HUES64 (cell line): Measurements from ENCODE around the gene AGER.
"Not testable (repeated sequence)": the region's sequence is repeated elsewhere in the genome, so short reads cannot be mapped to it uniquely, and the experiment has no call there.

Source experiments
- H3K27ac ChIP-seq: 2 replicates; pipeline ENCODE4 v1.7.0; 2013; ENCODE audit warnings: low read depth, low read length, inconsistent platforms
- H3K27me3 ChIP-seq: 2 replicates; pipeline ENCODE4 v1.6.1; 2013; ENCODE audit warnings: mild to moderate bottlenecking, low read length; ENCODE audit not compliant: insufficient read depth
- H3K36me3 ChIP-seq: 2 replicates; pipeline ENCODE4 v1.6.1; 2013; ENCODE audit warnings: mild to moderate bottlenecking, low read length; ENCODE audit not compliant: insufficient read depth
- H3K4me1 ChIP-seq: 2 replicates; pipeline ENCODE4 v1.6.1; 2013; ENCODE audit warnings: mild to moderate bottlenecking, low read length, moderate library complexity; ENCODE audit not compliant: insufficient read depth
- H3K4me3 ChIP-seq: 2 replicates; pipeline ENCODE4 v1.5.1; 2013; ENCODE audit warnings: mild to moderate bottlenecking, low read length, moderate library complexity
- H3K9ac ChIP-seq: 2 replicates; pipeline ENCODE4 v1.6.1; 2013; ENCODE audit warnings: mild to moderate bottlenecking, low read depth, low read length
- H3K9me3 ChIP-seq: 2 replicates; pipeline ENCODE4 v1.6.1; 2013; ENCODE audit warnings: low read depth, low read length; ENCODE audit not compliant: insufficient read depth
- WGBS: fragments of 150-250, 120-280 bp; methylation state at CpG from one replicate; pipeline ENCODE4 v1.1.7; 2013; ENCODE audit warnings: missing lambda C conversion rate; 5-methylcytosine and 5-hydroxymethylcytosine counted together

Gene AGER

GRCh38 chr6:32198345-32198696 is 14.3 kb upstream of the AGER start:
- Histone ChIP-seq H3K27ac (no peak overlapping the region), H3K4me1 (peaks cover 24% of the 10 kb centered on the region), H3K9me3 (no peaks in the 10 kb centered on the region), H3K9ac (no peak overlapping the region), H3K4me3 (no peak overlapping the region), H3K27me3 (no peaks in the 10 kb centered on the region), H3K36me3 (no peaks in the 10 kb centered on the region)
- whole genome bisulfite sequencing, result 84% methylated on average over 3 of the region's 3 CpGs

DNA sequence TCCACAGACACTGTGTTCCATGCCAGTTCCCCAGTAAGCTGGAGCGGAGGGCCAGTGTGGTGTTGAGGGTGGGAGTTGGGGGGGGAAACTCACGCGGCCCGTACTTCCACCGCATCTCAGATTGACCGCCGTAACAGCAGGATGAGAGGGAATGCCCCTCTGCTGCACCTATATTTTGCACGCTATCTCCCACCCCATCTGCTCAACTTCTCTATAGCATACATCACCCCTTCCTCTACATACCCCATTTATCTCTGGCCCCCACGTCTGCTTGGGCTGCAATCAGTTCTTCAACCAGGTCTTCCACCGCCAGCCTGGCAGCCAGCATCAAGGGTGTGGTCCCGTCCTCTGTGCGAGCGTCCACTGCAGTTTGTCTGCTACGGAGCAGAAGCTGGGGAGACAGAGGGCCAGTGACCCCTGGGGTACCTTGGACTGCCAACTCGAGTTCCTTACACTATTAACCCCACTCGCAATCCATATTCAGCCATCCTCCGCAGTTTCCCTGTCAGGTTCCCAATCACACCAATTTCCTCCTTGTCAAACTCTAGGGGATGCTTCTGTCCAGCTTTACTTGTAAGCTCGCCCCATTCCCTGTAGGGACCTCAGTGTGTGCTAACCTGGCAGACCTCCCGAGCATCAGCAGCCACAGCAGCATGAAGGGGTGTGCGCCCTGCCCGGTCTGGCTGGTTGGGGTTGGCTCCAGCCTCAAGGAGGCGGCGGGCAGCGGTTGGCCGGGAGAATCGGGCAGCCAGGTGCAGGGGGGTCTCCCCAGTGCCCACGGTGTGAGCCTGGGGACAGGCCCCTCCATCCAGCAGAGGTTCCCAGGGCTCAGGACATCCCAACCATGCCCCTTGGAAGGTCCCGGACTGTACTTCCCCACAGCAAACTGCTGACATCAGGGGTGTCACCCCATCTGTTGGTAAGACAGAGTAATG is 12.9 kb upstream of the AGER start:
- Histone ChIP-seq H3K27me3 (no peaks in the 10 kb centered on the region), H3K36me3 (no peaks in the 10 kb centered on the region), H3K27ac (peak overlapping the region; percentile 99), H3K9me3 (no peaks in the 10 kb centered on the region), H3K9ac (peak overlapping the region; percentile 96), H3K4me3 (peak overlapping the region; percentile 86), H3K4me1 (peaks cover 33% of the 10 kb centered on the region)
- 77% methylated on average over 28 of the region's 28 CpGs for WGBS

GRCh38 chr6:32195902-32196681 is 12.0 kb upstream of the AGER start:
- Histone ChIP-seq H3K27me3 (no peaks in the 10 kb centered on the region), H3K36me3 (no peaks in the 10 kb centered on the region), H3K27ac (peak overlapping the region; percentile 99), H3K4me3 (peak overlapping the region; percentile 86), H3K9me3 (no peaks in the 10 kb centered on the region), H3K9ac (peak overlapping the region; percentile 96), H3K4me1 (peaks cover 36% of the 10 kb centered on the region)
- under 1% methylated on average over 52 of the region's 58 CpGs for whole genome bisulfite sequencing

- Histone ChIP-seq H3K27me3 (no peaks in the 10 kb centered on the region), H3K9ac (no peak overlapping the region; the same call in 1 of the 2 replicates), H3K9me3 (no peaks in the 10 kb centered on the region), H3K36me3 (no peaks in the 10 kb centered on the region), H3K4me1 (peaks cover 42% of the 10 kb centered on the region), H3K27ac (peak overlapping the region; percentile 99; the same call in 1 of the 2 replicates), H3K4me3 (peak overlapping the region; percentile 86)
- WGBS, result under 1% methylated on average over 25 of the region's 25 CpGs
Observed at GRCh38 chr6:32195652-32195901, 11.5 kb upstream of the AGER start.

DNA sequence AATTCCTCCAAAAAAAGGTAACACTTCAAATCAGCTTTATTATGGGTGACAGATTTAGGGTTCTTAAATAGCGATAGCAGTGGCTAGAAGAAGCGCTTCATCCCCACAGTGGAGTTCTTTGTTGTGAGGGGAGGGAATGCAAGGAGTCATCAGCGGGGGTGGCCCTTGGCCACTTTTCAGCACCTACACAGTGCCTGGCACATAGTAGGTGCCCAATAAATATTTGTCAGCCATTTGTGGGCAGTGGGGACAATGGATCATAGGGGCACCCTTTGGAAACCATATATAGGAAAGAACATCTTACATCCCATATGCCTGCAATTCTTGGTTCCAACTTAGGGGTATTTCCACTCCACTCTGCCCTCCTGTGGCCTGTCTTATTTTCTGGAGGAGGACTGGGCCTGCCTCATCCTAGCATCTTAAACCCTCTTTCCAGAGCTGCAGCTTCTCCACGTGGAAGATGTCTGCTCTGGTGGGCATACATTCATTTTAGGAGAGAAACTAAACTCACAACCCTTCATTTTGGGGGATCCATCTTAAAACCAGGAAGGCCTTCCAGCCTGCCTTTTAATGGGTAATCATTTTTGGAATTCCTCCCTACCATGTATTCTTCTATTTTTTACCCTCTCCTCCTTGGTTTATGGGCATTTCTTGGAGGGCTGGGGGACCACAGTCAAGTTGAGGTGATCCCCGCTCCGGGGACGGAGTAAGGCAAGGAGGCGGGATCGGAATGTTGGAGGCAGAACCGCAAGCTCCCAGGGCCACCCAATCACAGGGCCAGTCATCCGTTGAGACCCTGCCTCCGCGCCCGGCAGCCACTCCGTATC is 11.0 kb upstream of the AGER start:
- H3K9ac ChIP-seq, result peak overlapping the region; percentile 78
- peak overlapping the region; percentile 61 for H3K4me3 ChIP-seq
- no peaks in the 10 kb centered on the region for H3K36me3 ChIP-seq
- no peaks in the 10 kb centered on the region for H3K27me3 ChIP-seq
- WGBS, result 17% methylated on average over 15 of the region's 15 CpGs
- H3K27ac ChIP-seq, result peak overlapping the region; percentile 94
- H3K9me3 ChIP-seq, result no peaks in the 10 kb centered on the region
- H3K4me1 ChIP-seq, result peaks cover 45% of the 10 kb centered on the region

- Histone ChIP-seq H3K27ac (peak overlapping the region; percentile 94), H3K27me3 (no peaks in the 10 kb centered on the region), H3K9me3 (no peaks in the 10 kb centered on the region), H3K4me3 (0 out of 2 replicates have a peak overlapping the region, but pooled peaks have one; percentile 61), H3K4me1 (peaks cover 45% of the 10 kb centered on the region), H3K9ac (no peak overlapping the region), H3K36me3 (no peaks in the 10 kb centered on the region)
- WGBS, result 93% methylated on average over 4 of the region's 4 CpGs
Observed at GRCh38 chr6:32194388-32194787, 10.3 kb upstream of the AGER start.

GRCh38 chr6:32193096-32193495 is 9.0 kb upstream of the AGER start:
- peak overlapping the region; percentile 62; the same call in 1 of the 2 replicates for H3K27ac ChIP-seq
- not testable (repeated sequence) for H3K9me3 ChIP-seq, H3K9ac ChIP-seq, H3K27me3 ChIP-seq, H3K36me3 ChIP-seq
- 88% methylated on average over 9 of the region's 13 CpGs for WGBS
- peaks cover 45% of the 10 kb centered on the region for H3K4me1 ChIP-seq
- 0 out of 2 replicates have a peak overlapping the region, but pooled peaks have one; percentile 28 for H3K4me3 ChIP-seq

GRCh38 chr6:32192608-32193039 is 8.6 kb upstream of the AGER start, which contains the start of gene GPSM3:
Gene GPSM3, minus strand, starts transcription at chr6:32192643. Its CDS starts 130 bp downstream, at chr6:32192513.
- peak within 1 kb of the TSS; percentile 62; the same call in 1 of the 2 replicates for H3K27ac ChIP-seq
- H3K9ac ChIP-seq, result no peak within 1 kb of the TSS; the same call in 1 of the 2 replicates
- H3K4me1 ChIP-seq, result peaks cover 44% of the 10 kb centered on the region
- H3K9me3 ChIP-seq, result no peaks in the 10 kb centered on the region
- H3K36me3 ChIP-seq, result peaks cover 6% of the 10 kb centered on the region
- H3K4me3 ChIP-seq, result peak within 1 kb of the TSS; percentile 28; the same call in 1 of the 2 replicates
- WGBS, result 39% methylated on average over 3 of the region's 5 CpGs
- no peaks in the 10 kb centered on the region for H3K27me3 ChIP-seq

GRCh38 chr6:32191696-32192607 is 7.9 kb upstream of the AGER start:
- no peak overlapping the region; the same call in 1 of the 2 replicates for H3K9ac ChIP-seq
- peak overlapping the region; percentile 62; the same call in 1 of the 2 replicates for H3K27ac ChIP-seq
- H3K36me3 ChIP-seq, result peaks cover 12% of the 10 kb centered on the region

More at GRCh38 chr6:32191696-32192607, 7.9 kb upstream of the AGER start:
- 89% methylated on average over 14 of the region's 15 CpGs for WGBS
- no peak overlapping the region for H3K4me3 ChIP-seq
- peaks cover 38% of the 10 kb centered on the region for H3K4me1 ChIP-seq
- H3K27me3 ChIP-seq, result no peaks in the 10 kb centered on the region
- H3K9me3 ChIP-seq, result no peaks in the 10 kb centered on the region
